ENCODE results near the gene LRRC71. TPM values are rescaled to one million over a fixed set of nuclear protein-coding genes. Genes with fewer than 3 reads are reported as not detected.

Gene LRRC71
- total and polyA plus RNA-seq, 8 donors, result 0.30 to 0.59 TPM; not detected in 6

DNA sequence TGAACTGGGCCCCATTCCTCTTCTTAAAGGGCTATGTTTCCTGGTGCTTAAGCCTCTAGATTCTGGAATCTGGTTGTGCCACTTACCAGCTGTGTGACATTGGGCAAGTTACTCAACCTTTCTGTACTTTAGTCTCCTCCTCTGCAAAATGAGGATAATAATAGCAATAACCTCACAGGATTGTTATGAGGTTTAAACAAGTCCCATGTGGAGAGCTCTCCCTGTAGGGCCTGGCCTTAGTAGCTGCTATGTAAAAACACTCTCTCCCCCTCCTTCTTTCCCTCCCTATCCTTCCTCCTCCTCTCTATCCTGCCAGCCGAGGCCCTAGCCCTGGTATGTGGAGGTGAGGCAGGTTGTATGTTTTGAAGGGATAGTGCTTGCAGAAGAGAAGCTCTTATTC lies 35.1 kb upstream of the LRRC71 start:
- DNase-seq, result no peak
- no peak for ATAC-seq
- TF ChIP-seq CTCF (IDR thresholded peaks at IDR 0.05), result no peak
- no peaks in the 10 kb centered on the region for H3K4me1 ChIP-seq
- 36 to 47% methylated on average over 1 of the region's 1 CpG for WGBS, 2 donors
- no peak overlapping the region for H3K4me3 ChIP-seq
- no peak for FAIRE-seq
- no peaks in the 10 kb centered on the region for H3K9me3 ChIP-seq
- intact Hi-C loops (cut with DNase I), result no loop called here
- H3K36me3 ChIP-seq, result no peaks in the 10 kb centered on the region
- no peak overlapping the region for H3K27ac ChIP-seq
- H3K27me3 ChIP-seq, result no peaks in the 10 kb centered on the region

GRCh38 chr1:156885880-156886355 lies 34.5 kb upstream of the LRRC71 start:
- no peak for TF ChIP-seq CTCF (IDR thresholded peaks at IDR 0.05)
- Histone ChIP-seq H3K9me3 (no peaks in the 10 kb centered on the region), H3K27ac (no peak overlapping the region), H3K4me3 (no peak overlapping the region), H3K4me1 (no peaks in the 10 kb centered on the region), H3K36me3 (no peaks in the 10 kb centered on the region), H3K27me3 (no peaks in the 10 kb centered on the region)
- FAIRE-seq (no peak), ATAC-seq (no peak), DNase-seq (peak in 1 of 6 donors; percentile 6)
- intact Hi-C loops (cut with DNase I), result no loop called here
- 48 to 58% methylated on average over 13 of the region's 13 CpGs for WGBS, 2 donors

DNA sequence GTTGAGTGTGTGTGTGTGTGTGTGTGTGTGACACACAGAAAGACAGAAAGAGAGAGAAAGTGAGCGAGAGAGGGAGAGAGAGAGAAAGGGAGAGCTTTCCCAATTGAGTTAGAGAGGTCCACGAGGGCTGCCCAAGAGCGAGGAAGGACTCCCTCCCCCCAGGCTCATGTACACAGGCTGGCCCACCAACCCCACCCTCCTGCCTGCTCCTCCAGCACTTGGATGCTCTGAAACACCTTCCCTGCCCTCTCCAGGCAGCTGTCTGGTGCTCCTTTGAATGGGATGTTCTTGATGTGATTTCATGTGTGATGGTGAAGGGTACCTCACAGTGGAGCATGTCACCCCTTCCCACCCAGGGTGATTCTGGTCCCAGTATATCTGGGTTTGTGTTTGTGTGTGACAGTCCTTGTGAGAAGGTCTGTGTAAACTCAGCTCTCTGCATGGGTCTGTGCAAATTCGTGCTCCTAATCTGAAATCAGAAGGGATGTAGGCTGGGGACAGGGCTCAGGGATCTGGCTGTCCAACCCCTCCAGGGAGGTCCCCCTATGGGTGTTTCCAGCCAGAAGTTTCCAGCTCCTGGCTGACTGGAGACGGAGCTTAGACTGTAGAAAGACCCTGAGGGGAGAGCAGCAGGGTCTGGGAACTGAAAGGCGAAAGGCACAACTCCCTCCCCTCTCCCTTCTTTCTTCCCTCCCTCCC lies 33.7 kb upstream of the LRRC71 start:
- ATAC-seq (no peak), FAIRE-seq (no peak), DNase-seq (peak in 2 of 6 donors; percentile 3 to 31)
- Histone ChIP-seq H3K36me3 (no peaks in the 10 kb centered on the region), H3K4me3 (no peak overlapping the region), H3K27ac (no peak overlapping the region), H3K9me3 (no peaks in the 10 kb centered on the region), H3K4me1 (no peaks in the 10 kb centered on the region), H3K27me3 (no peaks in the 10 kb centered on the region)
- 33 to 37% methylated on average over 6 of the region's 6 CpGs for WGBS, 2 donors
- no peak for TF ChIP-seq CTCF (IDR thresholded peaks at IDR 0.05)
- intact Hi-C loops (cut with DNase I), result no loop called here

DNA sequence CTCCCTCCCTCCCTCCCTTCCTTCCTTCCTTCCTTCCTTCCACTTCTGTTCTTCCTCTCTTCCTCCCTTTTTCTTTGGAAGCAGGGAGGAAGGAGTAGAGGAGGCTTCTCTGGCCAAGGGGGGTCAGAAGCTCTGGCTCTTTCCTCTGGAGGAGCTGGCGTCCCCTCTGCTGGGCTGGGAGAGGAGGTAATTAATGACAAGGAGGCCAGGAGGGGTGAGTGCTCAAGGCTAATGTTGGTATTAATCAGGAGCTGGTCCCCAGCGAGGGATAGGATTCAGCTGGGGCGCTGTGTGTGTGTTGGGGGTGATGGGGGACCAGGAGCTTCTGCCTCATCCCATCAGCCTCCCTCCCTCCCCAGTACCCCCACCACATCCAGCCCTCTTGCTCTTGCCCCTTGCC lies 33.1 kb upstream of the LRRC71 start:
- Histone ChIP-seq H3K27ac (no peak overlapping the region), H3K36me3 (no peaks in the 10 kb centered on the region), H3K4me1 (no peaks in the 10 kb centered on the region), H3K4me3 (no peak overlapping the region), H3K27me3 (no peaks in the 10 kb centered on the region), H3K9me3 (no peaks in the 10 kb centered on the region)
- intact Hi-C loops (cut with DNase I), result no loop called here
- TF ChIP-seq CTCF (IDR thresholded peaks at IDR 0.05), result no peak
- DNase-seq (peak in 2 of 6 donors; percentile 3 to 21), ATAC-seq (no peak), FAIRE-seq (no peak)
- 15 to 28% methylated on average over 2 to 3 of the region's 3 CpGs for WGBS, 2 donors

DNA sequence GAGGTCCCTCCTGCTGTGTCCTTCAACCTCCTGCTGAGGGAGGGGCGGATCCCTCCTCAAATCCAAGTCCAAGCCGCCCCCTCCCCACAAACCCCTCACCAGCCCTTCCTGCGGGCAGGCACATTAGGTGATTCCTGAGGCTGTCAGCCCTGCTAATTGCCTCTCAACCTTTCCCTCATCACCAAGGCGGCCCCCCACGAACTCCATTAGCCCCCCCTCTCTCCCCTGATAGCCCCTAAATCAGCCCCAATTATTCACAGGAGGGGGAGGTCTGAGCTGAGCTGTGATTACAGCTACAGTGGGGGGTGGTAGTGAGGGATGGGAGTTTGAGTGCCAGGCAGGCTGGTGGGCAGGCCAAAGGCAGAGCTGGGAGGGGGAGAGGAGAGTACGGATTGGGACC lies 32.7 kb upstream of the LRRC71 start:
- Histone ChIP-seq H3K36me3 (no peaks in the 10 kb centered on the region), H3K9me3 (no peaks in the 10 kb centered on the region), H3K27me3 (no peaks in the 10 kb centered on the region), H3K27ac (no peak overlapping the region), H3K4me1 (no peaks in the 10 kb centered on the region), H3K4me3 (no peak overlapping the region)
- 20 to 27% methylated on average over 5 to 6 of the region's 6 CpGs for WGBS, 2 donors
- no peak for TF ChIP-seq CTCF (IDR thresholded peaks at IDR 0.05)
- ATAC-seq (no peak), FAIRE-seq (no peak), DNase-seq (peak in 2 of 6 donors; percentile 2 to 13)
- intact Hi-C loops (cut with DNase I), result no loop called here

Measured in pancreas (tissue), 10 donors.